Measurements from ENCODE around the gene ENPP7. TPM values are rescaled to one million over a fixed set of nuclear protein-coding genes. Genes with fewer than 3 reads are reported as not detected.

The ENPP7 gene
- total RNA-seq, 2 donors from 2014 or later: not detected

- peaks cover 9% of the 10 kb centered on the region for H3K27me3 ChIP-seq (replicated peaks; ENCODE audit: insufficient read depth)
- no peaks in the 10 kb centered on the region for H3K36me3 ChIP-seq
- no peaks in the 10 kb centered on the region for H3K9me3 ChIP-seq
- ATAC-seq (ENCODE audit: insufficient number of reproducible peaks, low FRiP score, low read depth) (no peak), DNase-seq (ENCODE audit: low spot score) (no peak)
- H3K4me3 ChIP-seq: no peak overlapping the region
- no peak overlapping the region for H3K27ac ChIP-seq
- TF ChIP-seq, protein P1, sequence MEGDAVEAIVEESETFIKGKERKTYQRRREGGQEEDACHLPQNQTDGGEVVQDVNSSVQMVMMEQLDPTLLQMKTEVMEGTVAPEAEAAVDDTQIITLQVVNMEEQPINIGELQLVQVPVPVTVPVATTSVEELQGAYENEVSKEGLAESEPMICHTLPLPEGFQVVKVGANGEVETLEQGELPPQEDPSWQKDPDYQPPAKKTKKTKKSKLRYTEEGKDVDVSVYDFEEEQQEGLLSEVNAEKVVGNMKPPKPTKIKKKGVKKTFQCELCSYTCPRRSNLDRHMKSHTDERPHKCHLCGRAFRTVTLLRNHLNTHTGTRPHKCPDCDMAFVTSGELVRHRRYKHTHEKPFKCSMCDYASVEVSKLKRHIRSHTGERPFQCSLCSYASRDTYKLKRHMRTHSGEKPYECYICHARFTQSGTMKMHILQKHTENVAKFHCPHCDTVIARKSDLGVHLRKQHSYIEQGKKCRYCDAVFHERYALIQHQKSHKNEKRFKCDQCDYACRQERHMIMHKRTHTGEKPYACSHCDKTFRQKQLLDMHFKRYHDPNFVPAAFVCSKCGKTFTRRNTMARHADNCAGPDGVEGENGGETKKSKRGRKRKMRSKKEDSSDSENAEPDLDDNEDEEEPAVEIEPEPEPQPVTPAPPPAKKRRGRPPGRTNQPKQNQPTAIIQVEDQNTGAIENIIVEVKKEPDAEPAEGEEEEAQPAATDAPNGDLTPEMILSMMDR (IDR thresholded peaks at IDR 0.05): no peak
- H3K4me1 ChIP-seq (ENCODE audit: control insufficient read depth in 1 of 2, low read depth in 2 of 2): peaks cover 7 to 14% of the 10 kb centered on the region in 2 donors
Measured at GRCh38 chr17:79775632-79776031, 44.9 kb downstream of the ENPP7 start.

DNA sequence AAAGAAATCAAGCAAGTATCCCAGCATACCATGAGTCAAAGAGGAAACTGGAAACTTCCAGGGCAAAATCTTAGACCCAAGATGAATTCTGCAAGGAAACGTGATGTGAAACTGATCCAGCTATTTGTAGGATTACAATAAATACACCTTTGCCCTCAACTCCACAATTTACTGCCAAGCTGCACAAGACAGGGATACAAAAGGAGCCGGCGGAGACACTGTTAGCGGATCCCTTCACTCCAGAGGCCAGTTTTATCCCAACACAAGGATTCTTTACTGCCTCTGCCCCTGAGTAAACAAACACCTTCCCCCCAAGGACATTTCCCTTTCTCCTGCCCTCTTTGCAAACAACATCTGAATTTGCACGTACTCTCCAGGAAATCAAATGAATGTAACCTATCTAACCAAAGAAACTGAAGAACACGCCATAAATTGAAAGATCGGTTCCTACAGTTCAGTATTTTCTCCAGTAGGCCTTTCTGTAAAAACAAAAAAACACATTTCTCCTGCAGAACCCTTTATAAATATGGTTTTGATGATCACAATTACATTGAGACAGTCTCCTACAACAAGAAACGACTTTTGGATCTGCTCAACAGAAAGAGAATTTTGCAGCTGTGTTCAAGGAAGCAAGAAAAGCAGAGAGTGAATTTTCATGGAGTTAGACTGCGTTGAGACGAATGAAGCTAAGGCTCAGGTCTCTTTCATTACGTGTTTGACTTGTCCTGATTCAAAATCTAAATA is 45.8 kb downstream of the ENPP7 start:
- TF ChIP-seq, protein P1 (IDR thresholded peaks at IDR 0.05): no peak
- Histone ChIP-seq H3K9me3 (no peaks in the 10 kb centered on the region), H3K36me3 (no peaks in the 10 kb centered on the region), H3K4me3 (peak overlapping the region; percentile 72), H3K27ac (no peak overlapping the region), H3K4me1 (ENCODE audit: control insufficient read depth in 1 of 2, low read depth in 2 of 2) (peaks cover 7 to 14% of the 10 kb centered on the region in 2 donors), H3K27me3 (replicated peaks; ENCODE audit: insufficient read depth) (peaks cover 10% of the 10 kb centered on the region)
- ATAC-seq (ENCODE audit: insufficient number of reproducible peaks, low FRiP score, low read depth) (no peak), DNase-seq (ENCODE audit: low spot score) (no peak)

DNA sequence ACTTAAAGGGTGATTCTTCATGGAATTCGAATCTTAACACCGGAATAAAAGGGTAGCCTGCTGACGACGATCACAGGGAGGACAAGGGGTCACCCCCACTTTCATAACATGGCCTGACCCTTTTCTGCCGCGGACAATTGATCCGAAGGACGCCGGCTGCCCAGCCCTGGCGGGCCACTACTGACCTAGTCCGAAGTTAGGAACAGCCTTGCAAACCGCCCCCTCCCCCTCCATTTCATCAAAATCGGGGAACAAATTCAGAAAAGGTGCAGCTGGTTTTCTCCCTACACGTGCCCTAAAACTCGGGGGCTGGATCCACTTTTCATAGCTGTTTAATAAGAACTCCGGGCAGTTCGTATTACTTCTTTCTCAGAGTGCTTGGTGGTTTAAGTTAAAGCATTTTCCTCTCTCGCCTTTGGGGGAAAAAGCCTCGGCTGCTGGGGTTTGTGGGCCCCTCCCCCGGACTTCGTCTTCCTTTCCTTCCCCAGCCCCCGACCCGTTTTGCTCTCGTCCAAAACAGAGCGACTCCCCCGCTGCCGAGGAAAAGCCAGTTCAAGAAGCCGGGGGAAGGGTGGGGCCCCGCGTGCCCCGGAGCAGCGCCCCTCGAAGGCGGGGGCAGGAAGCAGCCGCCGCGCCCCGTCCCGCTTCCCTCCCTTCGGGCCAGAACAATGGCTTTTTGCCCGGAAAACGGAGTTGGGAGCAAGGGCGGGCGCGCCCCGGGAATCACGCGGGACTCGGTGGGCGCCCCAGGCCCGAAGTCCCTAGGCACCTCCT is 46.6 kb downstream of the ENPP7 start:
- DNase-seq (ENCODE audit: low spot score): no peak
- peaks cover 15% of the 10 kb centered on the region for H3K27me3 ChIP-seq (replicated peaks; ENCODE audit: insufficient read depth)
- peak overlapping the region; percentile 72 for H3K4me3 ChIP-seq
- no peak for ATAC-seq (ENCODE audit: insufficient number of reproducible peaks, low FRiP score, low read depth)
- no peaks in the 10 kb centered on the region for H3K36me3 ChIP-seq
- TF ChIP-seq, protein P1 (IDR thresholded peaks at IDR 0.05): no peak
- peaks cover 7 to 14% of the 10 kb centered on the region in 2 donors for H3K4me1 ChIP-seq (ENCODE audit: control insufficient read depth in 1 of 2, low read depth in 2 of 2)
- H3K9me3 ChIP-seq: no peaks in the 10 kb centered on the region
- H3K27ac ChIP-seq: no peak overlapping the region

- H3K27me3 ChIP-seq (replicated peaks; ENCODE audit: insufficient read depth): peaks cover 15% of the 10 kb centered on the region
- H3K27ac ChIP-seq: no peak within 1 kb of the TSS
- ATAC-seq (ENCODE audit: insufficient number of reproducible peaks, low FRiP score, low read depth) (peak; percentile 49), DNase-seq (ENCODE audit: low spot score) (no peak)
- no peaks in the 10 kb centered on the region for H3K9me3 ChIP-seq
- peaks cover 7 to 14% of the 10 kb centered on the region in 2 donors for H3K4me1 ChIP-seq (ENCODE audit: control insufficient read depth in 1 of 2, low read depth in 2 of 2)
- H3K4me3 ChIP-seq: peak within 1 kb of the TSS; percentile 72
- TF ChIP-seq, protein P1 (IDR thresholded peaks at IDR 0.05): no peak
- no peaks in the 10 kb centered on the region for H3K36me3 ChIP-seq
Measured at GRCh38 chr17:79777894-79778503, 47.3 kb downstream of the ENPP7 start, which contains the start of gene CBX2. TSS of gene CBX2 (plus strand) at chr17:79778148. CDS start at chr17:79778236, 88 bp downstream.

All from thoracic aorta (tissue), 2 donors.